Cardiac septum (tissue), 1 donor: ENCODE measurements around the gene ZNF555. TPM values are rescaled to one million over a fixed set of nuclear protein-coding genes. Genes with fewer than 3 reads are reported as not detected.
"Not testable (repeated sequence)": the region's sequence is repeated elsewhere in the genome, so short reads cannot be mapped to it uniquely, and the experiment has no call there.

ENCODE experiments used
- DNase-seq: peaks from one replicate; pipeline ENCODE4 v3.0.0-alpha.2; 2020; ENCODE audit warnings: low spot score
- intact Hi-C: fragments of 100-400 bp; cut with DNase I; formaldehyde crosslinking; loops from one replicate; pipeline ENCODE4 v1.14.0; 2022
- total RNA-seq: library from RNA; stranded (reverse); fragmentation: NEBNext Ultra II Directional; extraction: Animal tissue kit (Norgen Biotek cat#: 25700); gene quantifications from one replicate; pipeline ENCODE4 v1.2.1, GENCODE V29; 2021
- donor health status: DM: no; HTN: no; CAD: no.

The ZNF555 gene
- total RNA-seq, 1 donor from 2014 or later, result 6.9 TPM

DNA sequence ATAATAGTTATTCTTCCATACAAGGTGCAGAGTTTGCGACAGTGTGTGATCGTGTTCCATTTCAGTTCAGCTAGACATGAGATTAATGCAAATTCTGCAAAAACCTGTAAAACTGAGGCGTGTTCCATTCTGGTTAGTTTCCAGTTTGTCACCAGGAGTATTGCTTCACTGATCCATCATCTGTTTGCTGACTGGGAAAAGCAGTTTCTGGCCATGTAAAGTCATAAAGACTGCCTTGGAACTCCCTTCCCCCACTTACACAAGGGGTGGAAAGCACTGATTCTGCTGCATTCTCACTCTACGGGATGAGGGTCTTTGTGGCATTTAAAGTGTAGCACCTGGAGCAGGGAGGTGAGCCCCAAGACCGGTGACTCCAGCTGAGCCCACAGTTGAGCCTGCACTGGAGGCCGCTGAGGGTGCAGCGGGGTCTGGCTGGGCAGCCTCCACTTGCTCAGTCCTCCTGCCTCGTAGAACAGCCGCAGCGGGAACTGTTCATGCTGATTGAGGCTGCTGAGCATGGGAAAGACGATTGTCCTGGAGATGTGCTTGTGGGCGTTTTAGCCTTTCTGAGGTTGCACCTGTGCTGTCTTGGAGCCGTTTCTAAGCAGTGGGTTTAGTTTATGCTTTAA lies 61.4 kb downstream of the ZNF555 start:
- no peak for DNase-seq
- intact Hi-C loops, result loop anchor here (5.0 kb wide), 1 partner anchor 40 kb away; the partner anchor contains the start of gene ZNF77

DNA sequence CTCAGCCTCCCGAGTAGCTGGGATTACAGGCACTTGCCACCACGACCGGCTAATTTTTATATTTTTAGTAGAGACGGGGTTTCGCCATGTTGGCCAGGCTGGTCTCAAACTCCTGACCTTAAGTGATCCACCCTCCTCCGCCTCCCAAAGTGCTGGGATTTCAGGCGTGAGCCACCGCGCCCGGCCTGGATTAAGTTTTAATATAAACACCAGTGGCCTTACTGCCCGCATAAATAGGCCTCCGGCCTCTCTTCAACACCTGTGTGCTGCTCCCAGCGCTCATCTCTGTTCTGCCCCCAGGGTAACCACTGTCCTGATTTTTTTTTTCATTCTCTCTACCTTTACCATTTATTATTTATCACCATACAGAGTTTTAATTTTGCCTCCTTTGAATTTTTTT lies 62.1 kb downstream of the ZNF555 start:
- intact Hi-C loops, result loop anchor here (5.0 kb wide), 1 partner anchor 39 kb away; the partner anchor contains the start of gene ZNF77
- DNase-seq, result not testable (repeated sequence)

DNA sequence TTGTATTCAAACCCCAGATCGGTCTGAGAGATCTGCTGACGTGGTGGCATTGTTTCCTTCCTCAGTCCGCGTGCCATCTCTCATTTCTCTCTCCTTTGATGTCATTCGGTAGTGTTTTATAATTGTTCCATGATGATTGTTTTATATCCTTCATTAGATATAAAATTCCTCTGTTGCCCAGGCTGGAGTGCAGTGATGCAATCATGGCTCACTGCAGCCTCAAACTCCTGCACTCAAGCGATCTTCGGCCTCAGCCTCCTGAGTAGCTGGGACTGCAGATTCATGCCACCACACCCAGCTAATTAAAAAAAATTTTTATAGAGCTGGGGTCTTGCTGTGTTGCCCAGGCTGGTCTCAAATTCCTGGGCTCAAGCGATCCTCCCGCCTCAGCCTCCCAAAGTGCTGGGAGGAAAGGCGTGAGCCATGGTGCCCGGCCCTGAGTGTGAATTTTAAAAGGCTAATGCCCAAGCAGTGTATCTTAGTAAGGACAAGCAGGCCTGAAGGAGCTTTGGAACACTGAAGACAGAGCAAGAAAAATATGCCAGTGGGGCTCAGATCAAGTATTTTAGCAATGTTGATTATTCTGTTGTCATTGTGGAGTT lies 64.7 kb downstream of the ZNF555 start:
- DNase-seq, result no peak
- intact Hi-C loops, result no loop called here

DNA sequence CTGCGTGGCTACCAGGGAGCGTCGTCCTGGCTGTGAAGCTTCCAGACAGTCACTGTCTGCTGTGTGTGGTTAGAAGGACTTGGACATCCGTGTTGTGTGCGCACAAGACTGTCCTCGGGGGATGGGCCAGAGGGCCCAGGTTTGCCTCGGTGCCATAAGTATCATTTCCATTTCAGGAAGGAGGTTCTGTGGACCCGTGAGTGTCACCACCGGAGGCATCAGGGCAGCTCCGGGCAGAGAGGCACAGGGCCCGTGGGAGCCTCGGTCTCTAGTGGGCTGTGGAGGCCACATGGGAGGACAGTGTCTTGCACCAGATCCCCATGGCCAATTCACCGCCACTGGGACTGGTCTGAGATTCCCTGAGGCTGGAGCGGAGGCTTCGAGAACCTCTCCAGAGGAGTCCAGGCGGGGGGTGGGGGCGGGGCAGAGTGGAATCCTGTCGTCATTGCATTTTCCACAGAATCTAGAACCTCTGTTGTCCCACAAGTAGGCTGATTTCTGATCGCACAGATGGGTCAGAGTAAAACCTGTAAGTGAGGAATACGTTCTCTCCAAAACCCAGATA lies 65.4 kb downstream of the ZNF555 start:
- intact Hi-C loops, result no loop called here
- no peak for DNase-seq

Other genes starting within 250 kb of the ZNF555 start
- gene GNG7, start 138.8 kb upstream of the ZNF555 start, total RNA-seq, result 30.9 TPM
- 113 TPM for gene DIRAS1, start 120.1 kb upstream of the ZNF555 start, total RNA-seq
- gene SLC39A3, start 101.5 kb upstream of the ZNF555 start, total RNA-seq, result 17.9 TPM
- 54.1 TPM for gene SGTA, start 58.2 kb upstream of the ZNF555 start, total RNA-seq
- 34.6 TPM for gene THOP1, start 56.0 kb upstream of the ZNF555 start, total RNA-seq
- gene ZNF554, start 21.6 kb upstream of the ZNF555 start, total RNA-seq, result 5.6 TPM
- gene ZNF556, start 25.9 kb downstream of the ZNF555 start, total RNA-seq, result not detected
- 1.8 TPM for gene ZNF57, start 59.5 kb downstream of the ZNF555 start, total RNA-seq
- 2.0 TPM for gene ZNF77, start 103.5 kb downstream of the ZNF555 start, total RNA-seq
- 1.0 TPM for gene TLE6, start 136.1 kb downstream of the ZNF555 start, total RNA-seq
- 48.0 TPM for gene TLE2, start 187.8 kb downstream of the ZNF555 start, total RNA-seq
- 804 TPM for gene TLE5, start 221.0 kb downstream of the ZNF555 start, total RNA-seq